ENCODE data around the gene ZNF408.

ZNF408 gene

DNA sequence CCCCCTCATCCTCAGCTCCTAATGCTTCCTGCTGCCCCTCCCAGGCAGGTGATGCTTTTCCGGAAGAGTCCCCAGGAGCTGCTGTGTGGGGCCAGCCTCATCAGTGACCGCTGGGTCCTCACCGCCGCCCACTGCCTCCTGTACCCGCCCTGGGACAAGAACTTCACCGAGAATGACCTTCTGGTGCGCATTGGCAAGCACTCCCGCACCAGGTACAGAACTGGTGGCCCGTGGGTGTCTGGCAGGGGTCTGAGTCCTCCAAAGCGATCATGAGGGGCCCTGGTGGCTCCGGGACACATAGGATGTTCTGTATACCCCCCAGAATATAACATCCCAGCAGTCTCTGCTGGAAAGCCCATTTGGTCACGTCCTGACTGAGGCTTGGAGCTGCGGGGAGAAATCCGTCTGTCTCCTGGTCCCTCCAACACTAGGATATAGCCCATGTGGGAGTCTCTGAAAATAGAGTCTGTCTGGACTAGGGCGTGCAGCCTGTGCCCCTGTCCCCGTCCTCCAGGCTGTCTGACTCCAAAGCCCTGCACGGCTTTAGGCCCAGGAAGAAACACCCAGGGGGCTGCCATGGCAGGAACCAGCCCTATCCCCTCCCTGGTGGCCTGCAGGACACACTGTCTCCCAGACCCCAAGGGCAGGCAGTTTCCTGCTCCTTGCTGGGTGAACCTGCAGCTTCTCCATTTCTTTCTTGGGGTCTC lies 27.3 kb downstream of the ZNF408 start:
- DNase-seq (ENCODE audit: low read depth) = no peak

DNA sequence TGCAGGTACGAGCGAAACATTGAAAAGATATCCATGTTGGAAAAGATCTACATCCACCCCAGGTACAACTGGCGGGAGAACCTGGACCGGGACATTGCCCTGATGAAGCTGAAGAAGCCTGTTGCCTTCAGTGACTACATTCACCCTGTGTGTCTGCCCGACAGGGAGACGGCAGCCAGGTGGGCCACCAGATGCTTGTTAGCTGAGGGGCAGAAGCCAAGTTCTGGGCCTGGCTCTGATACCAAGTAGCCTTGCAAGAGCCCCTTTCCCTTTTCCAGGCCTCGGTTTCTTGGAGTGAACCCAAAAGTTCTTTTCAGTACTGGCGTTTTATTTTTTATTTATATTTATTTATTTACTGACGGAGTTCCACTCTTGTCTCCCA lies 27.8 kb downstream of the ZNF408 start:
- no peak for DNase-seq (ENCODE audit: low read depth)

DNA sequence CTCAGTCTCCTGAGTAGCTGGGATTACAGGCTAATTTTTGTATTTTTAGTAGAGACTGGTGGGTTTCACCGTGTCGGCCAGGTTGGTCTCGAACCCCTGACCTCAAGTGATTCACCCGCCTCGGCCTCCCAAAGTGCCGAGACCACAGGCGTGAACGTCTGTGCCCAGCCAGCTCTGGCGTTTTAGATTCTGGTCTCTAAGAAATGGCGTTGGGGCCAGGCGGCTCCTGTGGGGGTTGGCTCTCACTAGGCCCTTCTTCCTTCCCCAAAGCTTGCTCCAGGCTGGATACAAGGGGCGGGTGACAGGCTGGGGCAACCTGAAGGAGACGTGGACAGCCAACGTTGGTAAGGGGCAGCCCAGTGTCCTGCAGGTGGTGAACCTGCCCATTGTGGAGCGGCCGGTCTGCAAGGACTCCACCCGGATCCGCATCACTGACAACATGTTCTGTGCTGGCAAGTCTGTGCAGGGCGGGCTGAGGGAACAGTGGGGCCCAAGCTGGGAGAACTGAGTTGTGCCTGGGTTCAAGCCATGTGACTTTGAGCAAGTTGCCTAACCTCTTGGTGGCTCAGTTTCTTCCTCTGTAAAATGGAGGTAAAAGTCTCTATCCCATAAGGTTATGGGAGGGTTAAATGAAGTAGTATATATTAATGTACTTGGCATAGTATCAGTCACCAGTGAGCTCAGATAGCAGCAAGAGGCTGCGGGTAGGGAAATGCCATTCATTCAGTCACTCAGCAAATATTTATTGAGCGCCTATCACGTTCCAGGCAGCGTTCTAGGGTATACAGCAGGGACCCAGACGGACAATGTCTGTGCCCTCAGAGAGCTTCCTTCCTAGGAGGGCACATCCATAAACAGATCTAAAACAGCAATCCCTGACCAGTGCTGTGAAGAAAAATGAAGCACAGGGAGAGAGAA lies 28.5 kb downstream of the ZNF408 start:
- no peak for DNase-seq (ENCODE audit: low read depth)

DNA sequence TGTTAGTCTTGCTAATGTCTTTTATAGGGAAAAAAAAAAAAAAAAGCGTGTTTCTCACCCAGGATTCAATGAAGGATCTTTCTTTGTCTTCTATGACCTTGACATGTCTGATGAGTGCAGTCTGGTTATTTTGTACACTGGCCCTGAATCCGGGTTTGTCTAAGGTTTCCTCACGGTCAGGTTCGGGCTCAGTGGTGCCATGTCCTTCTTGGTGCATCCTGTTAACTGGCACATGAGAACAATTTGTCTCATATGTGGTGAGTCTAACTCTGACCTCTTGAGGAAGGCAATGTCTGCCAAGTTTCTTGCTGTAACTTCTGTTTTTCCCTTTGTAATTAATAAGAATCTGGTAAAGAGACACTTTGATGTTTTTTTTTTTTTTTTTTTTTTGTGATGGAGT lies 30.7 kb downstream of the ZNF408 start:
- no peak for DNase-seq (ENCODE audit: low read depth)

DNA sequence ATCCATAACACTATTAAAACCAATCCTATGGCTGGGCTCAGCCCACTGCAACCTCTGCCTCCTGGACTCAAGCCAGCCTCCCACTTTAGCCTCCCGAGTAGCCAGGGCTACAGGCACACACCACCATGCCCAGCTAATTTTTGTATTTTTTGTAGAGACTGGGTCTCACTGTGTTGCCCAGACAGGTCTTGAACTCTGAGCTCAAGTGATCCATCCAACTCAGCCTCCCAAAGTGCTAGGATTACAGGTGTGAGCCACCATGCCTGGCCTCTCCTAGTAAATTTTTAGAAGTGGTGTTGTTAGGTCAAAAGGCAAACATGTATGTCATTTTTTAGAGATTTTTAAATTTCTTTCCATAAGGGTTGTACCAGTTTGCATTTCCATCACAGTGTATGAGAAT lies 32.4 kb downstream of the ZNF408 start:
- DNase-seq (ENCODE audit: low read depth) = no peak

DNA sequence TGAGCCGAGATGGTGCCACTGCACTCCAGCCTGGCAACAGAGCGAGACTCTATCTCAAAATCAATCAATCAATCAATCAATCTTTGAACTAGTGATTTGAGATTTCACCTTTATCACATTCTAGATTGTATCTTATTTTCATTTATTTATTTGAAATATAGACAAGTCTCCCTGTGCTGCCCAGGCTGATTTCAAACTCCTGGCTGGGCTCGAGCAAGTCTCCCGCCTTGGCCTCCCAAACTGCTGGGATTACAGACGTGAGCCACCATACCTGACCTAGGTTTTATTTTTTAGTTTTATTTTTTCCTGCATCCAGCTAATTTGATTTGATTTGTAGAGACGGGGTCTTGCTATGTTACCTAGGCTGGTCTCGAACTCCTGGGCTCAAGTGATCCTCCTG lies 35.3 kb downstream of the ZNF408 start:
- no peak for DNase-seq (ENCODE audit: low read depth)

DNA sequence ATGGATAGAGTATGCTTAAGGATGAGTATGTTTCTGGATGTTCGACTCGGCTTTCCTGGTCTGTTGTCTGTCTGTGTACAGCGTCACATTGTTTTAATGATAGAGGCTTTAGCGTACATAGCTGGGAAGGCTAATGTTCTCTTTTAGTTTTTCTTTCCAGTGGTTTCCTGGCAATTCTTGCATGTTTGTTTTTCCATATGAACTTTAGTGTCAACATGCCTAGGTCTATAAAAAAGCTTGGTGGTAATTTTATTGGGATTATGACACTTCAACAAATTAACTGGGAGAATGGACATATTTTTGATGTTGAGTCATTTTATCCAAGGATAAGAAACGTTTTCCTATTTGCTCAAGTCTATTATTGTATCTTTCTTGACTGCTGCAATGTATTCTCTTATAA lies 35.8 kb downstream of the ZNF408 start:
- no peak for DNase-seq (ENCODE audit: low read depth)

DNA sequence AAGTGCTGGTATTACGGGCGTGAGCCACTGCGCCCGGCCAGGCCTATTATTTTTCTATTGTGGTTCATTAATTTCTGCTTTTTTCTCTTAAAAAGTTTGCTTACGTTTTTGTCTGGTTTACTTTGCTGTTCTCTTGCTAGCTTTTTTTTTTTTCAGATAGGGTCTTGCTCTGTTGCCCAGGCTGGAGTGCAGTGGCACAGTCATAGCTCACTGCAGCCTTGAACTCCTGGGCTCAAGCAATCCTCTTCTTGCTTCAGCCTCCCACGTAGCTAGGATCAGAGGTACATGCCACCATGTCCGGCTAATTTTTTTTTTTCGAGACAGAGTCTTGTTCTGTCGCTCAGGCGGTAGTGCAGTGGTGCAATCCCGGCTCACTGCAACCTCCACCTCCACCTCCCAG lies 36.9 kb downstream of the ZNF408 start:
- no peak for DNase-seq (ENCODE audit: low read depth)

DNA sequence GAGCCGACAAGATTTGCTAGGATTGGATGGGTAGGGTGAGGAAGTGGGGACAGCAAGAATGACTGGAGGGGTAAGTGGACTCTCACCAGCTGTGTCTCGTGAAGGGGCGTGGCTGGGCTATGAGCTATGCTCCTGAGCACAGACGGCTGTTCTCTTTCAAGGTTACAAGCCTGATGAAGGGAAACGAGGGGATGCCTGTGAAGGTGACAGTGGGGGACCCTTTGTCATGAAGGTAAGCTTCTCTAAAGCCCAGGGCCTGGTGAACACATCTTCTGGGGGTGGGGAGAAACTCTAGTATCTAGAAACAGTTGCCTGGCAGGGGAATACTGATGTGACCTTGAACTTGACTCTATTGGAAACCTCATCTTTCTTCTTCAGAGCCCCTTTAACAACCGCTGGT lies 38.1 kb downstream of the ZNF408 start:
- no peak for DNase-seq (ENCODE audit: low read depth)

DNA sequence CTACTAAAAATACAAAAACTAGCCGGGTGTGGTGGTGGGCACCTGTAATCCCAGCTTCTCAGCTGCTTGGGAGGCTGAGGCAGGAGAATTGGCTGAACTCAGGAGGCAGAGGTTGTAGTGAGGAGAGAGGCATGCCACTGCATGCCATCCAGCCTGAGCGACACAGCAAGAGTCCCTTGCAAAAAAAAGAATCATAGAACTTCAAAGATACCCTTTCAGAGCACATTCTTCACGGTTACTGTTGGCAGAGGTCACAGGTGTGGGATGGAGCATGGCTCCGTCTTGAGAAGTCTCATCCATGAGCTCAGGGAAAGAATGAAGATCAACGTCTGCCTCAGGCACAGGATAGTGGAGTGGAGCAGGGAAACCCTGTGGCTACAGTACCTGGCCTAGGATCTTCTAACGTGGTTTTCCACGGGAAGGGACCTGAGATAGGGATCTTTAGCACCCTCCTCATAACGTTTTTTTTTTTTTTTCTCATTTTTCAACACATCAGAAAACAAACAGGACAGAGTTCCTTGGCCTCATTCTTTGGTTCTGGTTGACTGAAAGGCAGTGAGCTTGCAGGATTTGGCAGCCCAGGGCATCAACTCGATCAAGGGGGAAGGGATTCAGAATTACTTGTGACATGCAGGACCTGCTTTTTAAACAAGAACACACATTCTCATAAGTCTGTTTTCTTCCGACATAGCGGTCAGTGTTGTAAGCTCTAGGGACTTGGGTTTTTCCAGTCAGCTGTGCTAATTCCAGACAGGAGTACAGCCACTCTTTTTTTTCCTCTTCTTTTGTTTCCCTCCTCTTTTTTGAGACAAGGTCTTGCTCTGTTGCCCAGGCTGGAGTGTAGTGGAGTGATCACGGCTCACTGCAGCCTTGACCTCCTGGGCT lies 41.0 kb downstream of the ZNF408 start:
- DNase-seq (ENCODE audit: low read depth) = no peak

DNA sequence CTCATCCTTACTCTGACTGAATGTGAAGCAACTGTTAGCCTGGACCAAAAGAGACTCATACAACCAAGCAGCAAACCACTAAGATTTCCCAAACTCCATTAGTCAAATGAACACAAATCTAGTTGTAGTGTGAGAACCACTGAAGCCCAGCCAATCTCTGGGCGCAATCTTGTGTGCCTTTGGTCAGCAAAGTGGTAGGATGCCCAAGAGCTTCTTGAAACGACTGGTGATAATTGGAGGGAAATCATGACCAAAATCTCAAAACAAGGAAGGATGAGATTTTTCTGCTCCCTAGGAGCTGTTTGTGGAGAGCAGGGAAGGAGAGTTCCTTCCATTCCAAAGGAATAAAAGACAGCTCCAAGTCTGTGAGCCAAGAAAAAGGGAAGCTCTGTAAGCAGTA lies 42.2 kb downstream of the ZNF408 start:
- no peak for DNase-seq (ENCODE audit: low read depth)

DNA sequence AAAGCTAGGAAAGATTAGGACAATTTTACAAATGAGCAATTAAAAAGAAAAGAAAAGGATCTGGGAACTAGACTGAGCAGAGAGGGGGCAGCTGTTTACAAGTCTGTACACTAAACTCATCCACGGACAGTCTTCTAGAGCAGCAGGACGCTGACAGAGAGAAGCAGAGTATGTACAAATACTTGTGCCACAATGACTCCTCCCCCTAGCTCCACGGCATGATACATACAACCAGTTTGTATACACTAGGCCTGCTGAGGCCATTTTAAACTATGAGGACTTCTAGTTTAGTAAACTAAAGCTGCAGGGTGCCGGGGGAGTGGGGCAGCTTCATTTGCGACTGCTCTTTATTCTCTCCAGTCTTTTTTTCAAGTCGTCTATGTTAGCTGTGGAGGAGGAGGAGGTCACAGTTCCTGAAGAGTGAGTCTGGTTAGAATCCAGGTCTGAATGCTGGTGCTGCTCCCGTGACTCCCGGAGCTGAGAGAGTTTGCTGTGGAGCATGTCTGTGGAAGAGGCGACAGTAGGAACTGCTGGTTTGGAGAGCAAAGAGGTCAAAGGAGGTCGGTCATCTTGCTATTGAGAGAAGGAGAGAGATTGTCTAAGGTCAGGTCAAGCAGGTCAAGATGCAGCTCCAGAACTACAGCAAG lies 43.0 kb downstream of the ZNF408 start:
- no peak for DNase-seq (ENCODE audit: low read depth)

DNA sequence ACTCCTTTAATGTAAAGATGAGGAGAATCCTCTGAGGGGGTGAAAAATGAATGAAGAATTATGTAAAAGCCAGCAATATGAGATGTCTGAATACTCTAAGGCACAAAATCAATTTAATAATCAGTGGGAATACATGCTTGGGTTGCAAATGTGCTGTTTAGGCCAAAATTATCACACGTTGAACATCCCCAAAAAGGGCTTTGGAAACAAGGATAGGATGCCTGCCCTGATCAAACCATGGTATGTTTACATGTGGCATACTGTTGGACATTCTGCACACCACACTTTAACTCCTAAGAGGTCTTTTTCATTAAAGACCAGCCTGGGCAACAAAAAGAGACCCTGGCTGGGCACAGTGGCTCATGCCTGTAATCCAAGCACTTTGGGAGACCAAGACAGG lies 44.5 kb downstream of the ZNF408 start:
- no peak for DNase-seq (ENCODE audit: low read depth)

DNA sequence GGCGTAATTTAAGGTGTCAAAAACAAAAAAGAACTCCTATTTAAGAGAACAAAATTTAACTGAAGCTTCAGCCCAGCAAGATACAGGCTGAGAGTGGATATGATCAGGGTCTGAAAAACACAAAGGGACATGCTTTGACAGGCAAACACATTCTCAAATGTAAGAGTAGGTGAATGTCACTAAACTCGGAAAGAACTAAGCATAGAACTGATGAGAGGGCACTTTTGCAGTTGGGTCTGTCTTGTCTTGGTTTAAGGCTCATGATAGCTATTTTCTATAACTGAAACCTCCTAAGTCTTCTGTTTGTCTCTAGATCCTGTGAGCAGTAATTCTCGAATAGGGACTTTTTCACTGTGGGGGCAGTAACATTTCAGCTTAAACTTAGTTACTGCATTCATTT lies 45.2 kb downstream of the ZNF408 start:
- DNase-seq (ENCODE audit: low read depth) = no peak

DNA sequence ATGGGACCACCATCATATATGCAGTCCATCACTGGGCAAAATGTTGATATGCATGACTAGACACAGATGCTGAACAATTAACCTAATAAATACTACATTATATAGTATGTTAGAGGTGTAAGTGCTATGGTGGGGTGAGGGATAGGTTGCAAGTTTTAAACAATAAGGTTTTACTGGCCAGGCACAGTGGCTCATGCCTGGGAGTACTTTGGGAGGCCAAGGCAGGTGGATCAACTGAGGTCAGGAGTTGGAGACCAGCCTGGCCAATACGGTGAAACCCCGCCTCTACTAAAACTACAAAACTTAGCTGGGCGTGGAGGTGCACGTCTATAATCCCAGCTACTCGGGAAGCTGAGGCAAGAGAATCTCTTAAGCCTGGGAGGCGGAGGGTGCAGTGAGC lies 46.3 kb downstream of the ZNF408 start:
- DNase-seq (ENCODE audit: low read depth) = no peak

All from stimulated activated CD8-positive, alpha-beta memory T cell treated with anti-CD3 and anti-CD28 coated beads, Interleukin-12 subunit alpha, Interleukin-12 subunit beta, amount 100 ng/mL, for 4 hours (primary cell).